ENCODE data around the gene HIF1AN.

- TF ChIP-seq CTCF (IDR thresholded peaks at IDR 0.05; ENCODE audit: borderline replicate concordance, extremely low read depth, low read length, poor library complexity, severe bottlenecking) (no peak), EZH2 (IDR thresholded peaks at IDR 0.05; ENCODE audit: borderline replicate concordance, low read depth, low read length, severe bottlenecking) (no peak)
Measured at GRCh38 chr10:100509241-100509840, 26.4 kb upstream of the HIF1AN start.

All from DND-41 (cell line).